A549 (cell line): ENCODE measurements around the gene CD300A. TPM values are rescaled to one million over a fixed set of nuclear protein-coding genes. Genes with fewer than 3 reads are reported as not detected.

Experiments used
- ATAC-seq, 2 experiments: fragments of 200-7000 bp in 1 of 2; fragments of >200 bp in 1 of 2; cut with Nextera tagmentation in 1 of 2; cut with Tn5 transposase in 1 of 2; 3 replicates each; pipeline versions ENCODE4 v1.8.0 to v1.9.1; 2018 to 2020; ENCODE audit warnings: mild to moderate bottlenecking in 1 of 2, moderate library complexity in 1 of 2
- CTCF ChIA-PET: fragments of 300-600 bp; sonication (Branson Sonifier 250); formaldehyde crosslinking; extraction: SDS; loops from one replicate; lab custom pipeline; 2021; ENCODE audit warnings: antibody characterized with exemption, inconsistent platforms; lab: Yijun Ruan, JAX
- POLR2A ChIA-PET: fragments of 350-600 bp; formaldehyde crosslinking; extraction: SDS; loops from one replicate; lab custom pipeline; 2021; ENCODE audit warnings: antibody characterized with exemption, inconsistent platforms; lab: Yijun Ruan, JAX
- DNase-seq, 2 experiments: peaks; one replicate each; pipeline versions ENCODE4 v3.0.0 to v3.0.0-alpha.2; 2011 to 2016; ENCODE audit warnings: low read depth in 1 of 2, low spot score in 1 of 2
- FAIRE-seq: peaks from 2 replicates; lab custom pipeline; 2011; peaks lifted over from hg19 to GRCh38; lab: Jason Lieb, UNC
- H3K27ac ChIP-seq, 2 experiments: fragments of >200 bp; sonication (Bioruptor Twin); formaldehyde crosslinking; 3 replicates each; pipeline ENCODE4 v1.5.1; 2016 to 2017
- H3K4me1 ChIP-seq: fragments of >200 bp; sonication (Bioruptor Twin); formaldehyde crosslinking; 3 replicates; pipeline ENCODE4 v1.6.1; 2016
- H3K4me2 ChIP-seq: fragments of >200 bp; sonication (Bioruptor Twin); formaldehyde crosslinking; 3 replicates; pipeline ENCODE4 v1.6.1; 2016
- H3K4me3 ChIP-seq: fragments of >200 bp; sonication (Bioruptor Twin); formaldehyde crosslinking; 3 replicates; pipeline ENCODE4 v1.5.1; 2016
- H3K9me3 ChIP-seq: fragments of >200 bp; sonication (Bioruptor Twin); formaldehyde crosslinking; 3 replicates; pipeline ENCODE4 v1.6.1; 2016
- BHLHE40 ChIP-seq: IDR thresholded peaks from 2 replicates; pipeline ENCODE4 v1.6.1; 2012; ENCODE audit warnings: low read depth, low read length, inconsistent platforms
- CEBPB ChIP-seq, 2 experiments: fragments of >200 bp in 1 of 2; sonication (Bioruptor Twin) in 1 of 2; formaldehyde crosslinking in 1 of 2; IDR thresholded peaks; 2 replicates each; pipeline ENCODE4 v1.6.1; 2012 to 2016
- CHD2 ChIP-seq: fragments of 150-350 bp; IDR thresholded peaks from 2 replicates; pipeline ENCODE4 v1.6.1; 2014; ENCODE audit warnings: low read length; ENCODE audit not compliant: partially characterized antibody
- EHF ChIP-seq: fragments of 250-450 bp; sonication (Bioruptor Pico); IDR thresholded peaks from 2 replicates; pipeline ENCODE4 v1.5.0; 2020; ENCODE audit warnings: mild to moderate bottlenecking
- FOSB ChIP-seq: fragments of 250-450 bp; sonication (Bioruptor Pico); IDR thresholded peaks from 2 replicates; pipeline ENCODE4 v1.5.0; 2020; ENCODE audit warnings: mild to moderate bottlenecking, moderate library complexity
- FOSL2 ChIP-seq, 2 experiments: fragments of 450-650 bp in 1 of 2; fragments of >200 bp in 1 of 2; sonication (Bioruptor Twin) in 1 of 2; formaldehyde crosslinking; IDR thresholded peaks; 2 replicates each; pipeline versions ENCODE4 v1.5.0 to v1.6.1; 2016 to 2020; ENCODE audit warnings: mild to moderate bottlenecking in 1 of 2, moderate library complexity in 1 of 2
- HDAC2 ChIP-seq: fragments of 200-600 bp; sonication (generic); IDR thresholded peaks from 2 replicates; pipeline ENCODE4 v1.6.1; 2016
- HEYL ChIP-seq: fragments of 250-450 bp; sonication (Bioruptor Pico); IDR thresholded peaks from 2 replicates; pipeline ENCODE4 v1.8.0; 2021; ENCODE audit warnings: mild to moderate bottlenecking, moderate library complexity
- JUN ChIP-seq, 2 experiments: fragments of >200 bp; sonication (Bioruptor Twin); formaldehyde crosslinking; IDR thresholded peaks; 2 replicates in 1 of 2; 3 replicates in 1 of 2; pipeline ENCODE4 v1.6.1; 2016 to 2017
- KDM5A ChIP-seq: fragments of 200-600 bp; sonication (generic); IDR thresholded peaks from 2 replicates; pipeline ENCODE4 v1.6.1; 2016; ENCODE audit warnings: antibody characterized with exemption, mild to moderate bottlenecking
- POLR2A ChIP-seq: IDR thresholded peaks from 2 replicates; pipeline ENCODE4 v1.6.1; 2012; ENCODE audit warnings: mild to moderate bottlenecking, low read length
- TP53 ChIP-seq: fragments of 250-450 bp; sonication (Bioruptor Pico); IDR thresholded peaks from 2 replicates; pipeline ENCODE4 v1.5.0; 2021; ENCODE audit warnings: mild to moderate bottlenecking, moderate library complexity
- WGBS: methylation state at CpG from one replicate; pipeline ENCODE4 v1.1.6; 2017; ENCODE audit errors: missing lambda C conversion rate; 5-methylcytosine and 5-hydroxymethylcytosine counted together
- polyA plus RNA-seq, 4 experiments: library from polyadenylated mRNA; depleted of rRNA in 3 of 4; stranded (reverse); fragments of >200 nt; fragmentation: RNase III in 1 of 4; extraction: RNeasy Plus Mini Kit Qiagen cat#74134 plus additional on column Dnase treatment in 1 of 4; gene quantifications; 2 replicates in 3 of 4; 3 replicates in 1 of 4; pipeline ENCODE4 v1.2.3, GENCODE V29; 2011 to 2017
- TF ChIP-seq, protein P1 (sequence below): IDR thresholded peaks from 2 replicates; pipeline ENCODE4 v1.6.1; 2012; ENCODE audit warnings: low read depth, borderline replicate concordance
- TF ChIP-seq, protein P2 (sequence below): fragments of >200 bp; sonication (Bioruptor Twin); formaldehyde crosslinking; IDR thresholded peaks from 3 replicates; pipeline ENCODE4 v1.6.1; 2016
- TF ChIP-seq, protein P3 (sequence below): fragments of 450-650 bp; IDR thresholded peaks from 2 replicates; pipeline ENCODE4 v1.6.1; 2014; ENCODE audit warnings: antibody characterized with exemption
- TF ChIP-seq, protein P4 (sequence below): fragments of 250-450 bp; sonication (Bioruptor Pico); IDR thresholded peaks from 2 replicates; pipeline ENCODE4 v1.5.0; 2020; ENCODE audit warnings: low read depth, mild to moderate bottlenecking, moderate library complexity
- TF ChIP-seq, protein P5 (sequence below): IDR thresholded peaks from 2 replicates; pipeline ENCODE4 v1.6.1; 2012

CD300A gene
- polyA plus RNA-seq, 2 of the 4 experiments (the other 2 are of a cell fraction): not detected

- no peak for TF ChIP-seq HDAC2
- peak; percentile 58 for TF ChIP-seq FOSL2 (IDR thresholded peaks at IDR 0.05)
- peak; percentile 71 for TF ChIP-seq FOSL2 (CRISPR knock-in tag; IDR thresholded peaks at IDR 0.05)
- TF ChIP-seq CHD2: peak; percentile 51
- TF ChIP-seq, protein P1, sequence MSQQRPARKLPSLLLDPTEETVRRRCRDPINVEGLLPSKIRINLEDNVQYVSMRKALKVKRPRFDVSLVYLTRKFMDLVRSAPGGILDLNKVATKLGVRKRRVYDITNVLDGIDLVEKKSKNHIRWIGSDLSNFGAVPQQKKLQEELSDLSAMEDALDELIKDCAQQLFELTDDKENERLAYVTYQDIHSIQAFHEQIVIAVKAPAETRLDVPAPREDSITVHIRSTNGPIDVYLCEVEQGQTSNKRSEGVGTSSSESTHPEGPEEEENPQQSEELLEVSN: peak; percentile 11; the same call in 1 of the 2 replicates
- no peak for TF ChIP-seq KDM5A
- TF ChIP-seq EHF (CRISPR knock-in tag): peak; percentile 38; the same call in 1 of the 2 replicates
- TF ChIP-seq BHLHE40: 0 out of 2 replicates have a peak, but pooled peaks have one; percentile 8
- peak; percentile 49 to 59; a peak in 2 of 4 replicates for TF ChIP-seq CEBPB (IDR thresholded peaks at IDR 0.05)
Measured at GRCh38 chr17:74430706-74431567, 35.5 kb upstream of the CD300A start (continued).

GRCh38 chr17:74431568-74432423, 34.6 kb upstream of the CD300A start, which contains the start of gene GPRC5C:
Gene GPRC5C, plus strand, starts transcription at chr17:74432088. Its CDS starts 7,689 bp downstream, at chr17:74439777.
- ChIA-PET CTCF (interaction anchor here (1.1 to 3.8 kb wide), 6 partner anchors 12 to 64 kb away, joined by 3 to 34 read pairs (median 4); no protein-coding TSS in a partner anchor), POLR2A (interaction anchor here (0.5 to 2.1 kb wide), 4 partner anchors 12 to 52 kb away, joined by 3 to 16 read pairs (median 11); no protein-coding TSS in a partner anchor)
- Histone ChIP-seq H3K4me2 (peak within 1 kb of the TSS; percentile 91), H3K27ac (peak within 1 kb of the TSS; percentile 95 to 99), H3K4me1 (peaks cover 38% of the 10 kb centered on the region), H3K4me3 (peak within 1 kb of the TSS; percentile 78), H3K9me3 (peaks cover 3% of the 10 kb centered on the region; the same call in 1 of the 3 replicates)
- ATAC-seq (peak; percentile 54 to 71), FAIRE-seq (no peak), DNase-seq (peak; percentile 88 to 96)
- WGBS: 1% methylated on average over 46 of the region's 81 CpGs
- TF ChIP-seq, protein P2, sequence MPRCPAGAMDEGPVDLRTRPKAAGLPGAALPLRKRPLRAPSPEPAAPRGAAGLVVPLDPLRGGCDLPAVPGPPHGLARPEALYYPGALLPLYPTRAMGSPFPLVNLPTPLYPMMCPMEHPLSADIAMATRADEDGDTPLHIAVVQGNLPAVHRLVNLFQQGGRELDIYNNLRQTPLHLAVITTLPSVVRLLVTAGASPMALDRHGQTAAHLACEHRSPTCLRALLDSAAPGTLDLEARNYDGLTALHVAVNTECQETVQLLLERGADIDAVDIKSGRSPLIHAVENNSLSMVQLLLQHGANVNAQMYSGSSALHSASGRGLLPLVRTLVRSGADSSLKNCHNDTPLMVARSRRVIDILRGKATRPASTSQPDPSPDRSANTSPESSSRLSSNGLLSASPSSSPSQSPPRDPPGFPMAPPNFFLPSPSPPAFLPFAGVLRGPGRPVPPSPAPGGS: no peak; the same call in 2 of the 3 replicates
- TF ChIP-seq FOSB (CRISPR knock-in tag): 0 out of 2 replicates have a peak, but pooled peaks have one; percentile 22
- TF ChIP-seq HEYL (CRISPR knock-in tag): no peak
- TF ChIP-seq JUN (IDR thresholded peaks at IDR 0.05): peak in 1 of 2 experiments; percentile 57; a peak in 1 of 5 replicates
- TF ChIP-seq, protein P1: peak; percentile 27; the same call in 1 of the 2 replicates
- TF ChIP-seq POLR2A: peak; percentile 49
- no peak for TF ChIP-seq TP53 (CRISPR knock-in tag)
- TF ChIP-seq BHLHE40: no peak
- no peak for TF ChIP-seq HDAC2
- TF ChIP-seq, protein P3, sequence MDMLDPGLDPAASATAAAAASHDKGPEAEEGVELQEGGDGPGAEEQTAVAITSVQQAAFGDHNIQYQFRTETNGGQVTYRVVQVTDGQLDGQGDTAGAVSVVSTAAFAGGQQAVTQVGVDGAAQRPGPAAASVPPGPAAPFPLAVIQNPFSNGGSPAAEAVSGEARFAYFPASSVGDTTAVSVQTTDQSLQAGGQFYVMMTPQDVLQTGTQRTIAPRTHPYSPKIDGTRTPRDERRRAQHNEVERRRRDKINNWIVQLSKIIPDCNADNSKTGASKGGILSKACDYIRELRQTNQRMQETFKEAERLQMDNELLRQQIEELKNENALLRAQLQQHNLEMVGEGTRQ: 0 out of 2 replicates have a peak, but pooled peaks have one; percentile 22
- TF ChIP-seq, protein P4, sequence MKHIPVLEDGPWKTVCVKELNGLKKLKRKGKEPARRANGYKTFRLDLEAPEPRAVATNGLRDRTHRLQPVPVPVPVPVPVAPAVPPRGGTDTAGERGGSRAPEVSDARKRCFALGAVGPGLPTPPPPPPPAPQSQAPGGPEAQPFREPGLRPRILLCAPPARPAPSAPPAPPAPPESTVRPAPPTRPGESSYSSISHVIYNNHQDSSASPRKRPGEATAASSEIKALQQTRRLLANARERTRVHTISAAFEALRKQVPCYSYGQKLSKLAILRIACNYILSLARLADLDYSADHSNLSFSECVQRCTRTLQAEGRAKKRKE (CRISPR knock-in tag): 0 out of 2 replicates have a peak, but pooled peaks have one; percentile 4
- TF ChIP-seq, protein P5, sequence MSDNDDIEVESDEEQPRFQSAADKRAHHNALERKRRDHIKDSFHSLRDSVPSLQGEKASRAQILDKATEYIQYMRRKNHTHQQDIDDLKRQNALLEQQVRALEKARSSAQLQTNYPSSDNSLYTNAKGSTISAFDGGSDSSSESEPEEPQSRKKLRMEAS: peak; percentile 94
